K562 (cell line): ENCODE measurements around the gene HMBS. TPM values are rescaled to one million over a fixed set of nuclear protein-coding genes. Genes with fewer than 3 reads are reported as not detected.

Source experiments
- ARNT ChIP-seq, 2 experiments: fragments of 450-650 bp; IDR thresholded peaks; 2 replicates each; pipeline ENCODE4 v1.6.1; 2016; ENCODE audit warnings: mild to moderate bottlenecking in 1 of 2
- CREB1 ChIP-seq, 2 experiments: sonication (generic) in 1 of 2; formaldehyde crosslinking in 1 of 2; IDR thresholded peaks; 2 replicates each; pipeline versions ENCODE4 v1.6.1 to v1.8.0; 2012 to 2022; ENCODE audit warnings: inconsistent platforms in 1 of 2, mild to moderate bottlenecking in 1 of 2, missing genetic modification reagents in 1 of 2, moderate library complexity in 1 of 2
- ERF ChIP-seq: fragments of 450-650 bp; formaldehyde crosslinking; IDR thresholded peaks from 2 replicates; pipeline ENCODE4 v1.4.0; 2020; ENCODE audit warnings: mild to moderate bottlenecking, mixed read lengths
- ETV5 ChIP-seq: sonication (generic); formaldehyde crosslinking; IDR thresholded peaks from 2 replicates; pipeline ENCODE4 v1.4.0; 2020; ENCODE audit warnings: low read depth, mild to moderate bottlenecking, missing genetic modification reagents
- NFIX ChIP-seq: fragments of 250-450 bp; sonication (Bioruptor Pico); IDR thresholded peaks from 2 replicates; pipeline ENCODE4 v1.4.0; 2020; ENCODE audit warnings: low read depth, mild to moderate bottlenecking, moderate library complexity
- PHF20 ChIP-seq: fragments of 450-650 bp; IDR thresholded peaks from 2 replicates; pipeline ENCODE4 v1.6.1; 2018; ENCODE audit not compliant: partially characterized antibody
- POLR2G ChIP-seq: fragments of 200-400 bp; formaldehyde crosslinking; IDR thresholded peaks from 2 replicates; pipeline ENCODE4 v1.6.1; 2017; ENCODE audit warnings: low read depth, mild to moderate bottlenecking, antibody characterized with exemption, low read length, moderate library complexity
- RBM14 ChIP-seq: fragments of 200-400 bp; formaldehyde crosslinking; IDR thresholded peaks from 2 replicates; pipeline ENCODE4 v1.6.1; 2018; ENCODE audit warnings: low read depth, mild to moderate bottlenecking, low read length, moderate library complexity, borderline replicate concordance; ENCODE audit not compliant: insufficient read depth
- SIN3A ChIP-seq, 2 experiments: fragments of 150-350 bp in 1 of 2; IDR thresholded peaks; 2 replicates each; pipeline ENCODE4 v1.6.1; 2011 to 2016; ENCODE audit warnings: borderline replicate concordance in 2 of 2, low read depth in 2 of 2, low read length in 2 of 2, mild to moderate bottlenecking in 2 of 2, moderate library complexity in 2 of 2; ENCODE audit not compliant: control insufficient read depth in 1 of 2
- ZNF12 ChIP-seq: sonication (generic); formaldehyde crosslinking; IDR thresholded peaks from 2 replicates; pipeline ENCODE4 v1.4.0; 2020; ENCODE audit warnings: mild to moderate bottlenecking, missing genetic modification reagents
- polyA plus RNA-seq, 8 experiments: library from polyadenylated mRNA; depleted of rRNA in 4 of 8; stranded (reverse) in 5 of 8; unstranded in 3 of 8; fragments of >200 nt; fragmentation: Nextera tagmentation in 2 of 8; fragmentation: Illumina TruSeq in 1 of 8; extraction: Ambion mirVana in 2 of 8; extraction: Trizol in 1 of 8; gene quantifications; 2 replicates each; pipeline versions ENCODE4 v1.2.1 to v1.2.3, GENCODE V29; 2011 to 2014; ENCODE audit warnings: inconsistent platforms in 1 of 8, missing spikeins in 1 of 8
- total RNA-seq, 7 experiments: library from RNA; depleted of rRNA in 6 of 7; stranded (reverse); fragments of >200 nt in 6 of 7; fragmentation: Illumina TruSeq in 2 of 7; extraction: Trizol in 2 of 7; gene quantifications; 2 replicates each; pipeline versions ENCODE4 v1.2.1 to v1.2.3, GENCODE V29; 2011 to 2021; ENCODE audit warnings: low replicate concordance in 1 of 7
- TF ChIP-seq, protein P1 (sequence below): fragments of 450-650 bp; formaldehyde crosslinking; IDR thresholded peaks from 2 replicates; pipeline ENCODE4 v1.4.0; 2020; ENCODE audit warnings: mild to moderate bottlenecking
- TF ChIP-seq, protein P2 (sequence below): fragments of 250-450 bp; sonication (Bioruptor Pico); IDR thresholded peaks from 2 replicates; pipeline ENCODE4 v1.9.0; 2021; ENCODE audit warnings: mild to moderate bottlenecking
- TF ChIP-seq, protein P3 (sequence below): fragments of 250-450 bp; sonication (Bioruptor Pico); IDR thresholded peaks from 2 replicates; pipeline ENCODE4 v1.4.0; 2020
- TF ChIP-seq, protein P4 (sequence below): sonication (generic); formaldehyde crosslinking; IDR thresholded peaks from 2 replicates; pipeline ENCODE4 v1.8.1; 2023; ENCODE audit warnings: mild to moderate bottlenecking, missing genetic modification reagents, moderate library complexity
- TF ChIP-seq, protein P5 (sequence below): sonication (generic); formaldehyde crosslinking; IDR thresholded peaks from 2 replicates; pipeline ENCODE4 v1.8.0; 2023; ENCODE audit warnings: mild to moderate bottlenecking, missing genetic modification reagents
- TF ChIP-seq, protein P6 (sequence below), 2 experiments: fragments of 450-650 bp in 1 of 2; IDR thresholded peaks; 2 replicates each; pipeline ENCODE4 v1.6.1; 2011 to 2017; ENCODE audit warnings: low read depth in 2 of 2, antibody characterized with exemption in 1 of 2, borderline replicate concordance in 1 of 2, low read length in 1 of 2, mild to moderate bottlenecking in 1 of 2, mixed read lengths in 1 of 2; ENCODE audit not compliant: control insufficient read depth in 1 of 2

HMBS gene
- total and polyA plus RNA-seq, 9 of the 15 experiments (the other 6 are each of a cell fraction or from before 2014, with no cell fraction given) = 56.9 to 385 (median 286) TPM

DNA sequence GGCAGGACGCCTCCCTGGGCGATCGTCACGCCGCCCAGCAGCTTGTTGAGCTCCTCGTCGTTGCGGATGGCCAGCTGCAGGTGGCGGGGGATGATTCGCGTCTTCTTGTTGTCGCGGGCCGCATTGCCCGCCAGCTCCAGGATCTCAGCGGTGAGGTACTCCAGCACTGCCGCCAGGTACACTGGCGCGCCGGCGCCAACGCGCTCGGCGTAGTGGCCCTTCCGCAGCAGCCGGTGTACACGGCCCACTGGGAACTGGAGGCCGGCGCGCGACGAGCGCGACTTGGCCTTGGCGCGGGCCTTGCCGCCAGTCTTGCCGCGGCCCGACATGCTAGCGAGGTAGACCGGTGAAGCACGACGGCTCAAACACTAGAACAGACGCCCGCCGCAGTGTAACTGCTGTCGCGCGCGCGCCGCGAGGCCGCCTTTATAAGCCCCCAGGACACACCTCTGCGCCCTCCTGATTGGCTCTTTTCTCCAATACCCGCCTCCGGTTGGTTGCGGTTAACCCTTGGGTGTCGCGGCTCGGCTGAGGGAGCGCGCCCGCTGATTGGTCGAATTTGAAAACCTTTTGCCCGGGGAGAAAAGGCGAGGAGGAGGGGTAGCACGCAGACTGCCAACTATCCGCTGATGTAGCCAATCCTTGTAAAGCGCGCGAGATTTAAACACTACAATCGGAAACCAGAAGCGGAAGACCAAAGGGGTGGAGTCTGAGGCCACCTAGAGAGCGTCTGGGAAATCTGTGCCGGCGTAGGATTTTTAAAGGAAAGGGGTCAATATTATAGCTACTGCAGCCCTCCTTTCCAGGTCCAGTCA lies 10.6 kb downstream of the HMBS start (continued):
- TF ChIP-seq, protein P1, sequence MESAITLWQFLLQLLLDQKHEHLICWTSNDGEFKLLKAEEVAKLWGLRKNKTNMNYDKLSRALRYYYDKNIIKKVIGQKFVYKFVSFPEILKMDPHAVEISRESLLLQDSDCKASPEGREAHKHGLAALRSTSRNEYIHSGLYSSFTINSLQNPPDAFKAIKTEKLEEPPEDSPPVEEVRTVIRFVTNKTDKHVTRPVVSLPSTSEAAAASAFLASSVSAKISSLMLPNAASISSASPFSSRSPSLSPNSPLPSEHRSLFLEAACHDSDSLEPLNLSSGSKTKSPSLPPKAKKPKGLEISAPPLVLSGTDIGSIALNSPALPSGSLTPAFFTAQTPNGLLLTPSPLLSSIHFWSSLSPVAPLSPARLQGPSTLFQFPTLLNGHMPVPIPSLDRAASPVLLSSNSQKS (CRISPR knock-in tag) = no peak
- TF ChIP-seq SIN3A (IDR thresholded peaks at IDR 0.05; ENCODE audit: borderline replicate concordance in 2 of 2, control insufficient read depth in 1 of 2, low read depth in 2 of 2, low read length in 2 of 2) (peak; percentile 83 to 95; a peak in 3 of 4 replicates), PHF20 (peak; percentile 79), CREB1 (IDR thresholded peaks at IDR 0.05) (peak; percentile 51; the same call in 1 of the 2 replicates), CREB1 (CRISPR knock-in tag; IDR thresholded peaks at IDR 0.05) (peak; percentile 70; the same call in 1 of the 2 replicates), ZNF12 (CRISPR knock-in tag) (peak; percentile 89), ETV5 (CRISPR knock-in tag) (peak; percentile 80), NFIX (CRISPR knock-in tag) (no peak), ARNT (IDR thresholded peaks at IDR 0.05) (0 out of 4 replicates have a peak, but pooled peaks of 1 of the 2 experiments have one; percentile 40), ERF (CRISPR knock-in tag) (peak; percentile 82; the same call in 1 of the 2 replicates), POLR2G (peak; percentile 99), RBM14 (peak; percentile 96; the same call in 1 of the 2 replicates)
- TF ChIP-seq, protein P2, sequence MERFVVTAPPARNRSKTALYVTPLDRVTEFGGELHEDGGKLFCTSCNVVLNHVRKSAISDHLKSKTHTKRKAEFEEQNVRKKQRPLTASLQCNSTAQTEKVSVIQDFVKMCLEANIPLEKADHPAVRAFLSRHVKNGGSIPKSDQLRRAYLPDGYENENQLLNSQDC (CRISPR knock-in tag) = peak; percentile 88; the same call in 1 of the 2 replicates
- TF ChIP-seq, protein P3, sequence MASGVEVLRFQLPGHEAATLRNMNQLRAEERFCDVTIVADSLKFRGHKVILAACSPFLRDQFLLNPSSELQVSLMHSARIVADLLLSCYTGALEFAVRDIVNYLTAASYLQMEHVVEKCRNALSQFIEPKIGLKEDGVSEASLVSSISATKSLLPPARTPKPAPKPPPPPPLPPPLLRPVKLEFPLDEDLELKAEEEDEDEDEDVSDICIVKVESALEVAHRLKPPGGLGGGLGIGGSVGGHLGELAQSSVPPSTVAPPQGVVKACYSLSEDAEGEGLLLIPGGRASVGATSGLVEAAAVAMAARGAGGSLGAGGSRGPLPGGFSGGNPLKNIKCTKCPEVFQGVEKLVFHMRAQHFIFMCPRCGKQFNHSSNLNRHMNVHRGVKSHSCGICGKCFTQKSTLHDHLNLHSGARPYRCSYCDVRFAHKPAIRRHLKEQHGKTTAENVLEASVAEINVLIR (CRISPR knock-in tag) = no peak
- TF ChIP-seq, protein P4, sequence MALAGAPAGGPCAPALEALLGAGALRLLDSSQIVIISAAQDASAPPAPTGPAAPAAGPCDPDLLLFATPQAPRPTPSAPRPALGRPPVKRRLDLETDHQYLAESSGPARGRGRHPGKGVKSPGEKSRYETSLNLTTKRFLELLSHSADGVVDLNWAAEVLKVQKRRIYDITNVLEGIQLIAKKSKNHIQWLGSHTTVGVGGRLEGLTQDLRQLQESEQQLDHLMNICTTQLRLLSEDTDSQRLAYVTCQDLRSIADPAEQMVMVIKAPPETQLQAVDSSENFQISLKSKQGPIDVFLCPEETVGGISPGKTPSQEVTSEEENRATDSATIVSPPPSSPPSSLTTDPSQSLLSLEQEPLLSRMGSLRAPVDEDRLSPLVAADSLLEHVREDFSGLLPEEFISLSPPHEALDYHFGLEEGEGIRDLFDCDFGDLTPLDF (CRISPR knock-in tag) = peak; percentile 97
- TF ChIP-seq, protein P5, sequence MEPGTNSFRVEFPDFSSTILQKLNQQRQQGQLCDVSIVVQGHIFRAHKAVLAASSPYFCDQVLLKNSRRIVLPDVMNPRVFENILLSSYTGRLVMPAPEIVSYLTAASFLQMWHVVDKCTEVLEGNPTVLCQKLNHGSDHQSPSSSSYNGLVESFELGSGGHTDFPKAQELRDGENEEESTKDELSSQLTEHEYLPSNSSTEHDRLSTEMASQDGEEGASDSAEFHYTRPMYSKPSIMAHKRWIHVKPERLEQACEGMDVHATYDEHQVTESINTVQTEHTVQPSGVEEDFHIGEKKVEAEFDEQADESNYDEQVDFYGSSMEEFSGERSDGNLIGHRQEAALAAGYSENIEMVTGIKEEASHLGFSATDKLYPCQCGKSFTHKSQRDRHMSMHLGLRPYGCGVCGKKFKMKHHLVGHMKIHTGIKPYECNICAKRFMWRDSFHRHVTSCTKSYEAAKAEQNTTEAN = peak; percentile 66; the same call in 1 of the 2 replicates
- TF ChIP-seq, protein P6, sequence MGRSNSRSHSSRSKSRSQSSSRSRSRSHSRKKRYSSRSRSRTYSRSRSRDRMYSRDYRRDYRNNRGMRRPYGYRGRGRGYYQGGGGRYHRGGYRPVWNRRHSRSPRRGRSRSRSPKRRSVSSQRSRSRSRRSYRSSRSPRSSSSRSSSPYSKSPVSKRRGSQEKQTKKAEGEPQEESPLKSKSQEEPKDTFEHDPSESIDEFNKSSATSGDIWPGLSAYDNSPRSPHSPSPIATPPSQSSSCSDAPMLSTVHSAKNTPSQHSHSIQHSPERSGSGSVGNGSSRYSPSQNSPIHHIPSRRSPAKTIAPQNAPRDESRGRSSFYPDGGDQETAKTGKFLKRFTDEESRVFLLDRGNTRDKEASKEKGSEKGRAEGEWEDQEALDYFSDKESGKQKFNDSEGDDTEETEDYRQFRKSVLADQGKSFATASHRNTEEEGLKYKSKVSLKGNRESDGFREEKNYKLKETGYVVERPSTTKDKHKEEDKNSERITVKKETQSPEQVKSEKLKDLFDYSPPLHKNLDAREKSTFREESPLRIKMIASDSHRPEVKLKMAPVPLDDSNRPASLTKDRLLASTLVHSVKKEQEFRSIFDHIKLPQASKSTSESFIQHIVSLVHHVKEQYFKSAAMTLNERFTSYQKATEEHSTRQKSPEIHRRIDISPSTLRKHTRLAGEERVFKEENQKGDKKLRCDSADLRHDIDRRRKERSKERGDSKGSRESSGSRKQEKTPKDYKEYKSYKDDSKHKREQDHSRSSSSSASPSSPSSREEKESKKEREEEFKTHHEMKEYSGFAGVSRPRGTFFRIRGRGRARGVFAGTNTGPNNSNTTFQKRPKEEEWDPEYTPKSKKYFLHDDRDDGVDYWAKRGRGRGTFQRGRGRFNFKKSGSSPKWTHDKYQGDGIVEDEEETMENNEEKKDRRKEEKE (IDR thresholded peaks at IDR 0.05; ENCODE audit: borderline replicate concordance in 1 of 2, control insufficient read depth in 1 of 2, low read depth in 2 of 2, low read length in 1 of 2) = peak in 1 of 2 experiments; percentile 85; a peak in 1 of 4 replicates
